GM23338 (cell line): ENCODE results near the gene TINAGL1.
A peak's percentile ranks its signal among the peaks of the same experiment; 100 is the strongest.

Experiments
- CREB1 ChIP-seq: fragments of 250-450 bp; sonication (Bioruptor Pico); IDR thresholded peaks from 2 replicates; pipeline ENCODE4 v1.5.0; 2020; ENCODE audit warnings: low read depth, mild to moderate bottlenecking, moderate library complexity
- CTCF ChIP-seq, 2 experiments: fragments of 200-600 bp in 1 of 2; sonication (generic) in 1 of 2; conservative IDR thresholded peaks; 2 replicates each; pipeline versions ENCODE4 v1.5.1 to v1.6.1; 2016 to 2017; ENCODE audit warnings: antibody characterized with exemption in 2 of 2, low read depth in 2 of 2, mild to moderate bottlenecking in 2 of 2, moderate library complexity in 1 of 2
- EZH2 ChIP-seq: fragments of 200-600 bp; sonication (generic); IDR thresholded peaks from one replicate; pipeline ENCODE4 v1.8.0; 2017; ENCODE audit warnings: antibody characterized with exemption, mild to moderate bottlenecking, low read depth; ENCODE audit not compliant: unreplicated experiment
- EZH2phosphoT487 ChIP-seq: fragments of 200-600 bp; sonication (generic); IDR thresholded peaks from one replicate; pipeline ENCODE4 v1.8.1; 2018; ENCODE audit warnings: antibody characterized with exemption; ENCODE audit not compliant: unreplicated experiment
- POLR2AphosphoS5 ChIP-seq: IDR thresholded peaks from 2 replicates; pipeline ENCODE4 v1.6.1; 2016; ENCODE audit warnings: antibody characterized with exemption, low read depth
- REST ChIP-seq: IDR thresholded peaks from one replicate; pipeline ENCODE4 v1.6.1; 2018; ENCODE audit warnings: antibody characterized with exemption; ENCODE audit not compliant: unreplicated experiment

- peak; percentile 93 to 99 for TF ChIP-seq CTCF (conservative IDR thresholded peaks at IDR 0.05; ENCODE audit: low read depth in 2 of 2)
- TF ChIP-seq EZH2: no peak
- no peak for TF ChIP-seq EZH2phosphoT487
- TF ChIP-seq CREB1 (CRISPR knock-in tag): no peak
- no peak for TF ChIP-seq POLR2AphosphoS5
- no peak for TF ChIP-seq REST
These were observed 17.7 kb downstream of the TINAGL1 start for GRCh38 chr1:31593770-31594632.
